ENCODE data around the gene SLC25A27.

- no peak for TF ChIP-seq GATA2 (IDR thresholded peaks at IDR 0.05; ENCODE audit: low read depth, low read length)
- TF ChIP-seq GATA3 (IDR thresholded peaks at IDR 0.05; ENCODE audit: low read depth, low read length) = no peak
Observed at GRCh38 chr6:46637933-46638332, 14.8 kb upstream of the SLC25A27 start.
